Measurements from ENCODE around the gene ZNF205. TPM values are rescaled to one million over a fixed set of nuclear protein-coding genes. Genes with fewer than 3 reads are reported as not detected.

Gene ZNF205
- total and polyA plus RNA-seq, 9 of the 15 experiments (the other 6 are each of a cell fraction or from before 2014, with no cell fraction given), result 2.4 to 11.8 (median 5.1) TPM; not detected in 2

DNA sequence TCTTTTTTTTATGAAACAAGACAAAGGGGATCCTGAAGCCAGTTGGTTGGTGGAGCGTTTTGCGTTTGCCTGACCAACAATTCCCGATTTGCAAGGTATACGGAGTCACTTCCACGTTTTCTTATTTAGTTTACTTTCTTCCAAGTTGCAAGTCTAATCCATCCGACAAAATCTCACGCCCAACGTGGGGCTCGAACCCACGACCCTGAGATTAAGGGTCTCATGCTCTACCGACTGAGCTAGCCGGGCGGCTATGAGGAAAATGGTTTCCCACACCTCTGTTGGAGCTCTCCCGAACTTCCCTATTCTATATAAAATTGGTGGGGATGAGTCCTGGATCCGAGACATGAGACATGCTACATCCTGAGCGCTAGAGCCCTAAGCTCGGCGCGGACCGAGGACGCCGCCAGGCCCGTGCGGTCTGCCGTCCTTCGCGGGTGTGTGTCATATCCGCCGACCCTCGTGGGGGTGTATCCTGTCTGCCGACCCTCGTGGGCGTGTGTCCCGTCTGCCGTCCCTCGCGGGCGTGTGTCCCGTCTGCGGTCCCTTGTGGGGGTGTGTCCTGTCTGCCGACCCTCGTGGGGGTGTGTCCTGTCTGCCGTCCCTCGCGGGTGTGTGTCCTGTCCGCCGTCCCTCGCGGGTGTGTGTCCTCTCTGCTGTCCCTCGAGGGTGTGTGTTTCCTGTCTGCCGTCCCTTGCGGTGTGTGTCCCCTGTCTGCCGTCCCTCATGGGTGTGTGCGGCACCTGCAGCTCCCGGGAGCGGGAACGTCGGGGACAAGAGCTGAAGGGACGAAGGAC is 45.0 kb downstream of the ZNF205 start (continued):
- TF ChIP-seq, protein P1, sequence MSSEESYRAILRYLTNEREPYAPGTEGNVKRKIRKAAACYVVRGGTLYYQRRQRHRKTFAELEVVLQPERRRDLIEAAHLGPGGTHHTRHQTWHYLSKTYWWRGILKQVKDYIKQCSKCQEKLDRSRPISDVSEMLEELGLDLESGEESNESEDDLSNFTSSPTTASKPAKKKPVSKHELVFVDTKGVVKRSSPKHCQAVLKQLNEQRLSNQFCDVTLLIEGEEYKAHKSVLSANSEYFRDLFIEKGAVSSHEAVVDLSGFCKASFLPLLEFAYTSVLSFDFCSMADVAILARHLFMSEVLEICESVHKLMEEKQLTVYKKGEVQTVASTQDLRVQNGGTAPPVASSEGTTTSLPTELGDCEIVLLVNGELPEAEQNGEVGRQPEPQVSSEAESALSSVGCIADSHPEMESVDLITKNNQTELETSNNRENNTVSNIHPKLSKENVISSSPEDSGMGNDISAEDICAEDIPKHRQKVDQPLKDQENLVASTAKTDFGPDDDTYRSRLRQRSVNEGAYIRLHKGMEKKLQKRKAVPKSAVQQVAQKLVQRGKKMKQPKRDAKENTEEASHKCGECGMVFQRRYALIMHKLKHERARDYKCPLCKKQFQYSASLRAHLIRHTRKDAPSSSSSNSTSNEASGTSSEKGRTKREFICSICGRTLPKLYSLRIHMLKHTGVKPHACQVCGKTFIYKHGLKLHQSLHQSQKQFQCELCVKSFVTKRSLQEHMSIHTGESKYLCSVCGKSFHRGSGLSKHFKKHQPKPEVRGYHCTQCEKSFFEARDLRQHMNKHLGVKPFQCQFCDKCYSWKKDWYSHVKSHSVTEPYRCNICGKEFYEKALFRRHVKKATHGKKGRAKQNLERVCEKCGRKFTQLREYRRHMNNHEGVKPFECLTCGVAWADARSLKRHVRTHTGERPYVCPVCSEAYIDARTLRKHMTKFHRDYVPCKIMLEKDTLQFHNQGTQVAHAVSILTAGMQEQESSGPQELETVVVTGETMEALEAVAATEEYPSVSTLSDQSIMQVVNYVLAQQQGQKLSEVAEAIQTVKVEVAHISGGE (CRISPR knock-in tag; IDR thresholded peaks at IDR 0.05), result peak; percentile 68 to 83 (median 79); a peak in 5 of 6 replicates
- TF ChIP-seq FIP1L1 (IDR thresholded peaks at IDR 0.05; ENCODE audit: low read depth, low read length, poor library complexity, severe bottlenecking) (peak; percentile 39), KAT7 (CRISPR knock-in tag; IDR thresholded peaks at IDR 0.05; ENCODE audit: borderline replicate concordance) (0 out of 2 replicates have a peak, but pooled peaks have one; percentile 53), TAF9B (IDR thresholded peaks at IDR 0.05; ENCODE audit: partially characterized antibody) (no peak), BHLHE40 (IDR thresholded peaks at IDR 0.05; ENCODE audit: low read length) (no peak), KDM1A (IDR thresholded peaks at IDR 0.05) (no peak; a peak in 1 of 4 replicates), MXI1 (IDR thresholded peaks at IDR 0.05; ENCODE audit: low read depth, low read length) (peak; percentile 40), ZNF224 (CRISPR knock-in tag; IDR thresholded peaks at IDR 0.05) (no peak), ZNF778 (CRISPR knock-in tag; IDR thresholded peaks at IDR 0.05) (no peak), ZNF12 (CRISPR knock-in tag; IDR thresholded peaks at IDR 0.05) (peak; percentile 26; the same call in 1 of the 2 replicates), ZNF316 (IDR thresholded peaks at IDR 0.05) (no peak), MYC (IDR thresholded peaks at IDR 0.05; ENCODE audit: low read depth, low read length) (peak; percentile 36; the same call in 1 of the 2 replicates), MYC (CRISPR knock-in tag; IDR thresholded peaks at IDR 0.05; ENCODE audit: borderline replicate concordance, low read depth) (no peak), RHOXF2B (CRISPR knock-in tag; conservative IDR thresholded peaks at IDR 0.05) (no peak), RCOR1 (IDR thresholded peaks at IDR 0.05; ENCODE audit: borderline replicate concordance in 1 of 2, low read depth in 2 of 2, low read length in 2 of 2) (peak in 1 of 2 experiments; percentile 61; a peak in 1 of 4 replicates), STAT5A (IDR thresholded peaks at IDR 0.05; ENCODE audit: borderline replicate concordance, low read length) (no peak), HMGXB4 (CRISPR knock-in tag; IDR thresholded peaks at IDR 0.05) (0 out of 2 replicates have a peak, but pooled peaks have one; percentile 36), KLF13 (tag; IDR thresholded peaks at IDR 0.05; ENCODE audit: borderline replicate concordance, low read depth) (no peak), SUPT5H (IDR thresholded peaks at IDR 0.05) (0 out of 2 replicates have a peak, but pooled peaks have one; percentile 21), NFIC (IDR thresholded peaks at IDR 0.05) (peak; percentile 63), POLR2AphosphoS2 (IDR thresholded peaks at IDR 0.05; ENCODE audit: low read length) (no peak)
- TF ChIP-seq, protein P2, sequence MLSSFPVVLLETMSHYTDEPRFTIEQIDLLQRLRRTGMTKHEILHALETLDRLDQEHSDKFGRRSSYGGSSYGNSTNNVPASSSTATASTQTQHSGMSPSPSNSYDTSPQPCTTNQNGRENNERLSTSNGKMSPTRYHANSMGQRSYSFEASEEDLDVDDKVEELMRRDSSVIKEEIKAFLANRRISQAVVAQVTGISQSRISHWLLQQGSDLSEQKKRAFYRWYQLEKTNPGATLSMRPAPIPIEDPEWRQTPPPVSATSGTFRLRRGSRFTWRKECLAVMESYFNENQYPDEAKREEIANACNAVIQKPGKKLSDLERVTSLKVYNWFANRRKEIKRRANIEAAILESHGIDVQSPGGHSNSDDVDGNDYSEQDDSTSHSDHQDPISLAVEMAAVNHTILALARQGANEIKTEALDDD (IDR thresholded peaks at IDR 0.05), result peak; percentile 80
